Ovary (tissue), 9 donors: Measurements from ENCODE around the gene PTCH2. TPM values are rescaled to one million over a fixed set of nuclear protein-coding genes. Genes with fewer than 3 reads are reported as not detected.
A peak's percentile ranks its signal among the peaks of the same experiment; 100 is the strongest.

ENCODE experiments used
- DNase-seq, 5 donors: peaks; one replicate each; pipeline ENCODE4 v3.0.0-alpha.2; 2019 to 2020
- H3K27ac ChIP-seq, 2 donors: fragments of 200-600 bp; one replicate each; pipeline versions ENCODE4 v1.5.1 to v1.8.0; 2019 to 2022
- H3K27me3 ChIP-seq: fragments of 200-600 bp; one replicate; pipeline ENCODE4 v1.8.0; 2022
- H3K36me3 ChIP-seq: fragments of 200-600 bp; sonication (generic); one replicate; pipeline ENCODE4 v1.5.1; 2019
- H3K4me1 ChIP-seq: one replicate; pipeline ENCODE4 v1.8.1; 2013; ENCODE audit warnings: mild to moderate bottlenecking, moderate library complexity; ENCODE audit not compliant: insufficient read depth
- H3K4me3 ChIP-seq: fragments of 200-600 bp; sonication (generic); one replicate; pipeline ENCODE4 v1.5.1; 2017
- H3K9me3 ChIP-seq, 2 donors: fragments of 200-600 bp in 1 of 2; sonication (generic) in 1 of 2; one replicate each; pipeline versions ENCODE4 v1.5.1 to v1.8.1; 2013 to 2019; ENCODE audit warnings: mild to moderate bottlenecking in 1 of 2, moderate library complexity in 1 of 2
- EP300 ChIP-seq: sonication (generic); formaldehyde crosslinking; IDR thresholded peaks from one replicate; pipeline ENCODE4 v1.6.1; 2017; ENCODE audit warnings: antibody characterized with exemption
- POLR2A ChIP-seq: fragments of 450-650 bp; IDR thresholded peaks from one replicate; pipeline ENCODE4 v1.6.1; 2017; ENCODE audit warnings: antibody characterized with exemption, mild to moderate bottlenecking, moderate library complexity
- WGBS, 3 donors: extraction: QIAGEN DNeasy Blood & Tissue Kit in 1 of 3; methylation state at CpG; one replicate each; pipeline versions ENCODE4 v1.1.5 to v1.1.7; 2013 to 2017; 5-methylcytosine and 5-hydroxymethylcytosine counted together
- intact Hi-C, 4 donors: fragments of 100-400 bp; cut with DNase I; formaldehyde crosslinking; loops; one replicate each; pipeline versions ENCODE4 v1.11.0 to v1.15.1; 2022 to 2023
- polyA plus RNA-seq, 2 donors: library from polyadenylated mRNA; stranded (reverse); fragments of 200-250 nt in 1 of 2; fragments of 350-450 nt in 1 of 2; fragmentation: Illumina TruSeq in 1 of 2; extraction: RNeasy Lipid Tissue Mini Kit (QIAGEN cat#74804) in 1 of 2; gene quantifications; one replicate each; pipeline ENCODE4 v1.2.3, GENCODE V29; 2013 to 2014
- total RNA-seq, 7 donors: library from RNA; depleted of rRNA in 2 of 7; stranded (reverse); fragments of >200 nt in 2 of 7; fragmentation: NEBNext Ultra II Directional in 3 of 7; extraction: Animal tissue kit (Norgen Biotek cat#: 25700) in 3 of 7; gene quantifications; one replicate each; pipeline versions ENCODE4 v1.1.0 to v1.2.4, GENCODE V29; 2016 to 2023
- TF ChIP-seq, protein P1 (sequence below), 3 donors: fragments of 450-650 bp in 2 of 3; fragments of 200-600 bp in 1 of 3; IDR thresholded peaks; one replicate each; pipeline versions ENCODE4 v1.5.1 to v1.8.0; 2016 to 2022; ENCODE audit warnings: antibody characterized with exemption in 3 of 3, mild to moderate bottlenecking in 1 of 3
- donor health status: DM: no; HTN: no; CAD: no; lungs with moderate emphysema.
- donor health status: DM: no; HTN: no; CAD: no.
- donor health status: Bipolar disorder and iron deficiency.
- donor health status: DM: yes; HTN: yes; CAD: no.
- donor health status: DM: no; HTN: no; CAD: no.
- donor health status: DM: yes; HTN: yes; CAD: no.

Gene PTCH2
- total and polyA plus RNA-seq, 9 donors = 1.8 to 21.2 (median 10.7) TPM

DNA sequence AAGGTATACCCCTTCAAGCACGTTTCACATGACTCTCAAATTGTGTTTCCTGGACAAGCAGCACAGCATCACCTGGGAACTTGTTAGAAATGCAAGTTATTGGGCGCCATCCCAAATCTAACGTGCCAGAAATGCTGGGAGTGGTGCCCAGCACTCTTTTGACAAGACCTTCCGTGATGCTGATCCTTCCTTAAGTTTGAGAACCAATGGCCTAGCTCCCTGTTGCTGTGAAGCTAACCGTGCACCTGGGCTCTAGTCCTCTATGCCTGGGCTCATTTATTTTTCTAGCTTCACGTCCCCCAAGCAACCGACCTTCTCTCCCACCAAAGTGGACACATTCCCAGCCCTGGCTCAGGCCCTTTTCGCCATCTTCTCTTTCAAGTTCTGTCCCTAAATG is 59.4 kb downstream of the PTCH2 start:
- WGBS, 3 donors = 47 to 52% (median 47%) methylated on average over 8 of the region's 8 CpGs
- DNase-seq = no peak
- no peaks in the 10 kb centered on the region for H3K36me3 ChIP-seq
- H3K27me3 ChIP-seq = no peaks in the 10 kb centered on the region
- peaks cover 5% of the 10 kb centered on the region for H3K4me1 ChIP-seq
- H3K27ac ChIP-seq = peak overlapping the region; percentile 36 to 55
- H3K9me3 ChIP-seq = no peaks in the 10 kb centered on the region
- peak overlapping the region; percentile 54 for H3K4me3 ChIP-seq
- intact Hi-C loops = loop anchor here in 2 of 4 donors (10.0 kb wide), 2 partner anchors 49 to 51 kb away; partner anchors contain the start of genes KIF2C (in 1 of the 2) and RNU5D-1 (in 1 of the 2)
- TF ChIP-seq, protein P1, sequence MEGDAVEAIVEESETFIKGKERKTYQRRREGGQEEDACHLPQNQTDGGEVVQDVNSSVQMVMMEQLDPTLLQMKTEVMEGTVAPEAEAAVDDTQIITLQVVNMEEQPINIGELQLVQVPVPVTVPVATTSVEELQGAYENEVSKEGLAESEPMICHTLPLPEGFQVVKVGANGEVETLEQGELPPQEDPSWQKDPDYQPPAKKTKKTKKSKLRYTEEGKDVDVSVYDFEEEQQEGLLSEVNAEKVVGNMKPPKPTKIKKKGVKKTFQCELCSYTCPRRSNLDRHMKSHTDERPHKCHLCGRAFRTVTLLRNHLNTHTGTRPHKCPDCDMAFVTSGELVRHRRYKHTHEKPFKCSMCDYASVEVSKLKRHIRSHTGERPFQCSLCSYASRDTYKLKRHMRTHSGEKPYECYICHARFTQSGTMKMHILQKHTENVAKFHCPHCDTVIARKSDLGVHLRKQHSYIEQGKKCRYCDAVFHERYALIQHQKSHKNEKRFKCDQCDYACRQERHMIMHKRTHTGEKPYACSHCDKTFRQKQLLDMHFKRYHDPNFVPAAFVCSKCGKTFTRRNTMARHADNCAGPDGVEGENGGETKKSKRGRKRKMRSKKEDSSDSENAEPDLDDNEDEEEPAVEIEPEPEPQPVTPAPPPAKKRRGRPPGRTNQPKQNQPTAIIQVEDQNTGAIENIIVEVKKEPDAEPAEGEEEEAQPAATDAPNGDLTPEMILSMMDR (IDR thresholded peaks at IDR 0.05) = no peak

DNA sequence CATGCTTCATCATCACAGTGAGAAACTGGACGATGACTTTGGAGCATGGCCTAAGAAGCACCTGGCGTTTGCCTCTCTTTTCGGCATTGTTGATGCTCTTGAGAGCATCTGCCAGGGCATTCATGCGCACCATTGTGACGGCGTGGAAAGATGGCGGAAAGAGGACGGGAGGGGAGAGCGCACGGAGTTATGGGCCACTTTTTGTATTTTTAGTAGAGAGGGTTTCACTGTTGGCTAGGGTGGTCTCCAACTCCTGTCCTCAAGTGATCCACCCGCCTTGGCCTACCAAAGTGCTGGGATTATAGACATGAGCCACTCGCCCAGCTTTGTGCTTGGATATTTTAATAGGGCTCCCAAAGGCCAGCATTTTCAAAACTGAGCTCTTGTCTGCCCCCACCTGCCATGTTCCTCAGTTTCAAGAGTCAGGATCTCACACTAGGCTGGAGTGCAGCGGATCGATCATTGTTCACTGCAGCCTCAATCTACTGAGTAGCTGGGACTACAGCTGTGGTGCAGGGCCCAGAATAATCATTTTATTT is 62.4 kb downstream of the PTCH2 start:
- H3K27me3 ChIP-seq = no peaks in the 10 kb centered on the region
- TF ChIP-seq EP300 (no peak), POLR2A (no peak)
- TF ChIP-seq, protein P1 (IDR thresholded peaks at IDR 0.05) = no peak
- H3K27ac ChIP-seq = no peak overlapping the region
- no peak overlapping the region for H3K4me3 ChIP-seq
- intact Hi-C loops = loop anchor here in 2 of 4 donors (10.0 kb wide), 2 partner anchors 46 to 54 kb away; partner anchors contain the start of genes KIF2C (in 1 of the 2) and RNU5D-1 (in 1 of the 2)
- no peaks in the 10 kb centered on the region for H3K36me3 ChIP-seq
- peaks cover 9% of the 10 kb centered on the region for H3K4me1 ChIP-seq
- no peak for DNase-seq
- H3K9me3 ChIP-seq = no peaks in the 10 kb centered on the region
- WGBS, 3 donors = 86 to 92% (median 87%) methylated on average over 14 of the region's 14 CpGs

DNA sequence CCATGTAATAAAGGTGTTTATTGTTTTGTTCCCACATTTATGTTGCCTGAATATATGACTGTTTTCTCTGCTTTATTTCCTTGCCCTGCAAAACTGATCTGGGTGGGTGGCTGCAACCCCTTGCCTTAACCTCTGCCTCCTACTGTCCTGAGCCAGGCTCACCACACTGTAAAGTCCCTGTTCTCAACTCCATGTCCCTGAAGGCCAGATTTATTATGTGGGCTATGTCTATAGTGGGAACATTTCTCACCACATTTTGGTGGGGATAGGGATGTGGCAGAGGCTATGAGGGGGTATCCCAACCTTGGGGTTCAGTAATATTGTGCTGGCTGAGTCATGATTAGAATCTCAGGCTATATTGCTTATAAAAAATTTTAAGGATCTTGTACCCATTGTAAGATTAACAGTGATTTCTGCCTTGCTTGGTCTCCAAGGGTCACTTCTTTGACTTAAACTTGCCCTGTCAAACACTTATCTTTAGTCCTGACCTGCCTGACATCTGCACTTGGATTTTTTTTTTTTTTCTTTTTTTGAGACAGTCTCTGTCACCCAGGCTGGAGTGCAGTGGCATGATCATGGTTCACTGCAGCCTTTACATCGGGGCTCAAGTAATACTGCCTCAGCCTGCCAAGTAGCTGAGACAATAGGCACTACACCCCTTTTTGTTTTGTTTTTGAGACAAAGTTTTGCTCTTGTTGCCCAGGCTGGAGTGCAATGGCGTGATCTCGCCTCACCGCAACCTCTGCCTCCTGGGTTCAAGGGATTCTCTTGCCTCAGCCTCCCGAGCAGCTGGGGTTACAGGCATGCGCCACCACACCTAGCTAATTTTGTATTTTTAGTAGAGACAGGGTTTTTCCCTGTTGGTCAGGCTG is 64.1 kb downstream of the PTCH2 start:
- no peak for DNase-seq
- WGBS, 3 donors = 93 to 98% (median 96%) methylated on average over 6 of the region's 6 CpGs
- Histone ChIP-seq H3K4me3 (no peak overlapping the region), H3K27ac (no peak overlapping the region), H3K4me1 (peaks cover 9% of the 10 kb centered on the region), H3K9me3 (no peaks in the 10 kb centered on the region), H3K36me3 (no peaks in the 10 kb centered on the region), H3K27me3 (no peaks in the 10 kb centered on the region)
- intact Hi-C loops = no loop called here
- no peak for TF ChIP-seq EP300
- TF ChIP-seq, protein P1 (IDR thresholded peaks at IDR 0.05) = no peak
- TF ChIP-seq POLR2A = no peak

DNA sequence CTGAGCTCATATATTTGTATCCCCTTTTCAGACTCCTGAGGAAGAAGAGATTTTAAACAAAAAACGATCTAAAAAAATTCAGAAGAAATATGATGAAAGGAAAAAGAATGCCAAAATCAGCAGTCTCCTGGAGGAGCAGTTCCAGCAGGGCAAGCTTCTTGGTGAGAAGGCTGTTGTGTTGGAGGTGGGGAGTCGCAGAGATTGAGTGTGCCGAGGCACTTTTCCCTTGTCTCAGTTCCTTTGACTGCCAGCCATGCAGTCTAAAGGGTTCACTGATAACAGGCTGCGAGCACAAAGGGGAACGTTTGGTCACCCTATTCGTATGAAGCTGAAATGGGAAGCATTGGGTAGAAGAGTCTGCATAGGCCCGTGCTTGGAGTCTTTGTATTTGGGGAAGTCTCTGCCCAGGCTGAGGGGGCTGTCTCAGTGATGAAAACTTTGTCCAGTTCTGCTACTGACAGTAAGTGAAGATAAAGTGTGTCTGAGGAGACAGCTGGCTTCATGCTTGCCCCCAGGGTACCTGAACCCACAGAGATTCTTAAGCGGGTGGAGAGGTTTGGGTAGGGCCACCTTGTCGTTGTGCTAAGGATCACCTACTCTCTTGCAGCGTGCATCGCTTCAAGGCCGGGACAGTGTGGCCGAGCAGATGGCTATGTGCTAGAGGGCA is 65.0 kb downstream of the PTCH2 start:
- DNase-seq = no peak
- TF ChIP-seq, protein P1 (IDR thresholded peaks at IDR 0.05) = no peak
- no peak for TF ChIP-seq EP300
- TF ChIP-seq POLR2A = no peak
- Histone ChIP-seq H3K27me3 (no peaks in the 10 kb centered on the region), H3K36me3 (no peaks in the 10 kb centered on the region), H3K4me1 (peaks cover 5% of the 10 kb centered on the region), H3K27ac (no peak overlapping the region), H3K9me3 (no peaks in the 10 kb centered on the region), H3K4me3 (no peak overlapping the region)
- intact Hi-C loops = no loop called here
- 55 to 59% (median 57%) methylated on average over 13 of the region's 13 CpGs for WGBS, 3 donors
